IMR-90 (cell line): ENCODE data around the gene PPP1R14D. TPM values are rescaled to one million over a fixed set of nuclear protein-coding genes. Genes with fewer than 3 reads are reported as not detected.

ENCODE experiments used
- ATAC-seq: fragments of 200-7000 bp; cut with Tn5 transposase; 2 replicates; pipeline ENCODE4 v1.9.1; 2020; ENCODE audit warnings: low read depth, mild to moderate bottlenecking, moderate library complexity
- BruUV-seq: library from RNA; stranded (reverse); fragments of 400-500 nt; replicated peaks from 2 replicates; lab custom pipeline; 2021; lab: Mats Ljungman, UMichigan
- CTCF ChIA-PET: fragments of 300-600 bp; formaldehyde crosslinking; extraction: SDS; loops from one replicate; lab custom pipeline; 2021; ENCODE audit warnings: antibody characterized with exemption; lab: Yijun Ruan, JAX
- POLR2A ChIA-PET: fragments of 300-600 bp; sonication (Branson Sonifier 250); formaldehyde crosslinking; loops from one replicate; lab custom pipeline; 2022; ENCODE audit warnings: antibody characterized with exemption; ENCODE audit not compliant: unreplicated experiment; lab: Charles Lee
- DNase-seq: peaks from one replicate; pipeline ENCODE4 v3.0.0; 2013
- H2AFZ ChIP-seq: replicated peaks from 2 replicates; pipeline ENCODE3; 2013; ENCODE audit warnings: low read length, mild to moderate bottlenecking; ENCODE audit not compliant: poor library complexity
- H2AK5ac ChIP-seq: 2 replicates; pipeline ENCODE4 v1.6.1; 2013; ENCODE audit warnings: low read depth, low read length, inconsistent platforms
- H2AK9ac ChIP-seq: replicated peaks from 2 replicates; pipeline ENCODE3; 2013; ENCODE audit warnings: mild to moderate bottlenecking, low read depth, low read length, moderate library complexity; ENCODE audit not compliant: poor library complexity
- H2BK120ac ChIP-seq: 2 replicates; pipeline ENCODE4 v1.6.1; 2013; ENCODE audit warnings: low read depth, low read length, inconsistent platforms
- H2BK15ac ChIP-seq: 3 replicates; pipeline ENCODE4 v1.6.1; 2013; ENCODE audit warnings: low read depth, low read length, inconsistent platforms
- H2BK20ac ChIP-seq: 2 replicates; pipeline ENCODE4 v1.6.1; 2013; ENCODE audit warnings: low read depth, mild to moderate bottlenecking, inconsistent platforms, low read length, moderate library complexity
- H2BK5ac ChIP-seq: 2 replicates; pipeline ENCODE4 v1.6.1; 2013; ENCODE audit warnings: mild to moderate bottlenecking, low read depth, low read length, inconsistent platforms; ENCODE audit not compliant: poor library complexity, severe bottlenecking
- H3K14ac ChIP-seq: replicated peaks from 2 replicates; pipeline ENCODE4 v1.6.1; 2013; ENCODE audit warnings: low read depth, low read length, inconsistent platforms
- H3K18ac ChIP-seq: 2 replicates; pipeline ENCODE4 v1.6.1; 2013; ENCODE audit warnings: low read depth, low read length, control low read depth
- H3K23ac ChIP-seq: 2 replicates; pipeline ENCODE4 v1.6.1; 2013; ENCODE audit warnings: low read depth, low read length, inconsistent platforms
- H3K27ac ChIP-seq: 2 replicates; pipeline ENCODE4 v1.5.1; 2013; ENCODE audit warnings: mild to moderate bottlenecking, control low read depth, low read length; ENCODE audit not compliant: insufficient read depth
- H3K27me3 ChIP-seq: 2 replicates; pipeline ENCODE4 v1.6.1; 2013; ENCODE audit warnings: low read length; ENCODE audit not compliant: control insufficient read depth, insufficient read depth
- H3K36me3 ChIP-seq: 2 replicates; pipeline ENCODE4 v1.6.1; 2013; ENCODE audit warnings: low read length, mixed read lengths; ENCODE audit not compliant: control insufficient read depth, insufficient read depth
- H3K4ac ChIP-seq: 2 replicates; pipeline ENCODE4 v1.6.1; 2013; ENCODE audit warnings: low read depth, low read length, inconsistent platforms
- H3K4me1 ChIP-seq: 2 replicates; pipeline ENCODE4 v1.6.1; 2013; ENCODE audit warnings: low read length, mixed read lengths; ENCODE audit not compliant: control insufficient read depth, insufficient read depth
- H3K4me2 ChIP-seq: 2 replicates; pipeline ENCODE4 v1.6.1; 2013; ENCODE audit warnings: low read depth, mild to moderate bottlenecking, control low read depth, low read length, moderate library complexity
- H3K4me3 ChIP-seq: 2 replicates; pipeline ENCODE4 v1.5.1; 2013; ENCODE audit warnings: low read depth, mild to moderate bottlenecking, control low read depth, low read length, moderate library complexity; ENCODE audit not compliant: insufficient read depth
- H3K56ac ChIP-seq: 2 replicates; pipeline ENCODE4 v1.6.1; 2013; ENCODE audit warnings: low read length, inconsistent platforms; ENCODE audit not compliant: insufficient read depth; ENCODE audit errors: extremely low read depth
- H3K79me1 ChIP-seq, 2 experiments: 2 replicates each; pipeline ENCODE4 v1.6.1; 2013; ENCODE audit warnings: low read length in 2 of 2, inconsistent platforms in 1 of 2, low read depth in 1 of 2
- H3K9ac ChIP-seq: 2 replicates; pipeline ENCODE4 v1.6.1; 2013; ENCODE audit warnings: low read depth, low read length, control low read depth
- H3K9me1 ChIP-seq: 2 replicates; pipeline ENCODE4 v1.6.1; 2013; ENCODE audit warnings: low read length, inconsistent platforms; ENCODE audit not compliant: insufficient read depth
- H3K9me3 ChIP-seq: 2 replicates; pipeline ENCODE4 v1.6.1; 2013; ENCODE audit warnings: low read length; ENCODE audit not compliant: control insufficient read depth, insufficient read depth
- H4K20me1 ChIP-seq: 2 replicates; pipeline ENCODE4 v1.6.1; 2013; ENCODE audit warnings: low read length, inconsistent platforms; ENCODE audit not compliant: insufficient read depth
- H4K5ac ChIP-seq: 2 replicates; pipeline ENCODE4 v1.6.1; 2013; ENCODE audit warnings: mild to moderate bottlenecking, low read depth, low read length, control low read depth
- H4K8ac ChIP-seq, 2 experiments: 2 replicates each; pipeline ENCODE4 v1.6.1; 2013; ENCODE audit warnings: low read depth in 2 of 2, low read length in 2 of 2, control low read depth in 1 of 2, inconsistent platforms in 1 of 2
- H4K91ac ChIP-seq: 2 replicates; pipeline ENCODE4 v1.6.1; 2013; ENCODE audit warnings: low read depth, low read length, inconsistent platforms; ENCODE audit not compliant: insufficient read depth
- FOS ChIP-seq: fragments of 150-350 bp; IDR thresholded peaks from 2 replicates; pipeline ENCODE4 v1.6.1; 2016; ENCODE audit warnings: low read depth, low read length
- MXI1 ChIP-seq: IDR thresholded peaks from 2 replicates; pipeline ENCODE4 v1.6.1; 2012; ENCODE audit warnings: low read depth, mild to moderate bottlenecking, low read length, moderate library complexity, borderline replicate concordance
- WGBS, 2 experiments: methylation state at CpG; one replicate each; pipeline versions ENCODE4 v1.1.5 to v1.1.7; 2013; ENCODE audit warnings: missing lambda C conversion rate in 2 of 2; ENCODE audit not compliant: insufficient read length in 1 of 2; ENCODE audit errors: extremely low coverage in 2 of 2; 5-methylcytosine and 5-hydroxymethylcytosine counted together
- dilution Hi-C: fragments of 300-500 bp; cut with HindIII; formaldehyde crosslinking; loops from one replicate; pipeline ENCODE4 v1.14.3; 2018; ENCODE audit warnings: low sequenced_read_pairs; ENCODE audit not compliant: unreplicated experiment
- in situ Hi-C: fragments of 300-500 bp; cut with MboI; formaldehyde crosslinking; loops from 3 replicates; pipeline ENCODE4 v1.14.3; 2019; ENCODE audit warnings: low sequenced_read_pairs, inconsistent platforms, mixed read lengths
- intact Hi-C: fragments of 100-400 bp; cut with micrococcal nuclease; formaldehyde crosslinking; loops from 2 replicates; pipeline ENCODE4 v1.10.0; 2022
- polyA plus RNA-seq, 3 experiments: library from polyadenylated mRNA; depleted of rRNA; stranded (reverse); fragments of >200 nt; gene quantifications; 2 replicates each; pipeline ENCODE4 v1.2.3, GENCODE V29; 2012; ENCODE audit warnings: low replicate concordance in 1 of 3
- total RNA-seq: library from RNA; depleted of rRNA; stranded (reverse); fragments of >200 nt; gene quantifications from 2 replicates; pipeline ENCODE4 v1.2.3, GENCODE V29; 2012

Gene PPP1R14D
- total and polyA plus RNA-seq, 2 of the 4 experiments (the other 2 are of a cell fraction), result not detected

GRCh38 chr15:40776537-40777141 is 51.9 kb downstream of the PPP1R14D start:
- POLR2A ChIA-PET, result no interaction called here
- ATAC-seq (peak; percentile 68), DNase-seq (peak; percentile 41)
- Histone ChIP-seq H3K9ac (no peak overlapping the region), H2AK5ac (no peak overlapping the region), H4K8ac (no peak overlapping the region), H3K27me3 (no peaks in the 10 kb centered on the region), H3K36me3 (peaks cover 57% of the 10 kb centered on the region), H3K14ac (no peak overlapping the region), H3K4ac (no peak overlapping the region), H3K27ac (no peak overlapping the region), H2BK120ac (no peak overlapping the region), H3K79me1 (peaks cover 0 to 7% of the 10 kb centered on the region in 2 experiments; a peak in 1 of 4 replicates), H4K20me1 (peaks cover 3% of the 10 kb centered on the region; the same call in 1 of the 2 replicates), H2BK20ac (no peak overlapping the region), H2BK15ac (no peak overlapping the region), H3K4me1 (no peaks in the 10 kb centered on the region), H4K91ac (no peak overlapping the region), H4K5ac (no peak overlapping the region), H2BK5ac (no peak overlapping the region), H3K4me2 (no peak overlapping the region), H2AK9ac (no peak overlapping the region), H3K9me3 (no peaks in the 10 kb centered on the region), H2AFZ (no peak overlapping the region), H3K18ac (no peak overlapping the region), H3K4me3 (no peak overlapping the region), H3K23ac (no peak overlapping the region), H3K9me1 (no peaks in the 10 kb centered on the region), H3K56ac (no peak overlapping the region)
- in situ Hi-C loops, result no loop called here
- TF ChIP-seq FOS, result no peak
- 0 out of 2 replicates have a peak, but pooled peaks have one; percentile 30 for TF ChIP-seq MXI1
- dilution Hi-C loops, result no loop called here
- no TSS peak for BruUV-seq
- intact Hi-C loops, result no loop called here
- CTCF ChIA-PET, result no interaction called here
- WGBS, 2 experiments, result 95% methylated on average over 4 of the region's 11 CpGs; no CpG with 5 or more reads in 1 of the 2 experiments
